Body of pancreas (tissue), 4 donors: ENCODE results near the gene SETBP1. TPM values are rescaled to one million over a fixed set of nuclear protein-coding genes. Genes with fewer than 3 reads are reported as not detected.
A peak's percentile ranks its signal among the peaks of the same experiment; 100 is the strongest.

Experiments
- ATAC-seq: fragments of 150-250 bp; one replicate; pipeline ENCODE4 v1.9.1; 2016
- DNase-seq, 4 donors: peaks; one replicate each; pipeline ENCODE4 v3.0.0-alpha.2; 2019
- H3K27ac ChIP-seq, 4 donors: fragments of 200-600 bp; sonication (generic); 1 replicate in 3 of 4; 2 replicates in 1 of 4; pipeline versions ENCODE4 v1.5.1 to v1.6.1; 2016 to 2019; ENCODE audit warnings: mild to moderate bottlenecking in 1 of 4, mixed read lengths in 1 of 4, moderate library complexity in 1 of 4
- H3K27me3 ChIP-seq, 2 donors: fragments of 200-600 bp; sonication (generic); one replicate each; pipeline ENCODE4 v1.6.0; 2016; ENCODE audit warnings: mild to moderate bottlenecking in 1 of 2
- H3K36me3 ChIP-seq, 2 donors: fragments of 200-600 bp; sonication (generic); replicated peaks in 1 of 2; 2 replicates each; pipeline ENCODE4 v1.5.1; 2016; ENCODE audit warnings: low read depth in 2 of 2; ENCODE audit not compliant: insufficient read depth in 1 of 2
- H3K4me1 ChIP-seq: fragments of 200-600 bp; sonication (generic); one replicate; pipeline ENCODE4 v1.6.0; 2016
- H3K4me3 ChIP-seq, 2 donors: fragments of 200-600 bp; sonication (generic); 1 replicate in 1 of 2; 2 replicates in 1 of 2; pipeline ENCODE4 v1.5.1; 2016 to 2019
- H3K9me3 ChIP-seq, 3 donors: fragments of 200-600 bp; sonication (generic); 1 replicate in 2 of 3; 2 replicates in 1 of 3; pipeline ENCODE4 v1.5.1; 2016
- CTCF ChIP-seq, 7 experiments: fragments of 450-650 bp in 4 of 7; fragments of 200-600 bp in 3 of 7; sonication (generic) in 3 of 7; IDR thresholded peaks; one replicate each; pipeline ENCODE4 v1.5.1; 2016 to 2019; ENCODE audit warnings: antibody characterized with exemption in 7 of 7
- POLR2A ChIP-seq, 3 donors: fragments of 450-650 bp; IDR thresholded peaks; one replicate each; pipeline ENCODE4 v1.6.1; 2016; ENCODE audit warnings: antibody characterized with exemption in 3 of 3, mild to moderate bottlenecking in 2 of 3
- WGBS, 2 donors: methylation state at CpG; one replicate each; pipeline ENCODE4 v1.1.5; 2017; 5-methylcytosine and 5-hydroxymethylcytosine counted together
- intact Hi-C: fragments of 100-400 bp; cut with DNase I; formaldehyde crosslinking; loops from one replicate; pipeline ENCODE4 v1.15.1; 2023
- total RNA-seq, 2 donors: library from RNA; depleted of rRNA; stranded (reverse); fragments of >200 nt; gene quantifications; one replicate each; pipeline ENCODE4 v1.1.0, GENCODE V29; 2016

The SETBP1 gene
- total RNA-seq, 2 donors from 2014 or later = 23.6 to 37.2 TPM

- ATAC-seq = no peak
- Histone ChIP-seq H3K9me3 (no peaks in the 10 kb centered on the region), H3K27me3 (no peaks in the 10 kb centered on the region), H3K27ac (peak overlapping the region in 1 of 4 donors; percentile 31), H3K4me3 (no peak overlapping the region), H3K36me3 (no peaks in the 10 kb centered on the region), H3K4me1 (peaks cover 50% of the 10 kb centered on the region)
- intact Hi-C loops = no loop called here
- TF ChIP-seq CTCF (IDR thresholded peaks at IDR 0.05) (no peak), POLR2A (IDR thresholded peaks at IDR 0.05) (no peak)
- no peak for DNase-seq
- WGBS, 2 donors = 76 to 83% methylated on average over 2 of the region's 2 CpGs
Measured at GRCh38 chr18:44766450-44766849, 85.8 kb downstream of the SETBP1 start.

GRCh38 chr18:44767807-44768206, 87.1 kb downstream of the SETBP1 start:
- WGBS, 2 donors = 85 to 88% methylated on average over 4 of the region's 4 CpGs
- H3K9me3 ChIP-seq = no peaks in the 10 kb centered on the region
- H3K27ac ChIP-seq = no peak overlapping the region
- H3K4me3 ChIP-seq = no peak overlapping the region
- H3K36me3 ChIP-seq = no peaks in the 10 kb centered on the region
- intact Hi-C loops = no loop called here
- TF ChIP-seq CTCF (IDR thresholded peaks at IDR 0.05) = no peak
- no peak for TF ChIP-seq POLR2A (IDR thresholded peaks at IDR 0.05)
- H3K27me3 ChIP-seq = no peaks in the 10 kb centered on the region
- DNase-seq = no peak
- no peak for ATAC-seq
- peaks cover 48% of the 10 kb centered on the region for H3K4me1 ChIP-seq

GRCh38 chr18:44770641-44771040, 90.0 kb downstream of the SETBP1 start:
- no peak for DNase-seq
- H3K27me3 ChIP-seq = no peaks in the 10 kb centered on the region
- WGBS, 2 donors = 93 to 98% methylated on average over 2 of the region's 2 CpGs
- no peaks in the 10 kb centered on the region for H3K36me3 ChIP-seq
- intact Hi-C loops = no loop called here
- no peak for TF ChIP-seq POLR2A (IDR thresholded peaks at IDR 0.05)
- TF ChIP-seq CTCF (IDR thresholded peaks at IDR 0.05) = no peak
- H3K4me3 ChIP-seq = no peak overlapping the region
- H3K27ac ChIP-seq = no peak overlapping the region
- H3K9me3 ChIP-seq = no peaks in the 10 kb centered on the region
- H3K4me1 ChIP-seq = peaks cover 30% of the 10 kb centered on the region
- no peak for ATAC-seq

- Histone ChIP-seq H3K4me3 (no peak overlapping the region), H3K27me3 (no peaks in the 10 kb centered on the region), H3K27ac (peak overlapping the region; percentile 34 to 50 (median 36)), H3K9me3 (no peaks in the 10 kb centered on the region), H3K36me3 (no peaks in the 10 kb centered on the region), H3K4me1 (peaks cover 26% of the 10 kb centered on the region)
- ATAC-seq (peak; percentile 22), DNase-seq (peak in 1 of 4 donors; percentile 16)
- TF ChIP-seq POLR2A (IDR thresholded peaks at IDR 0.05) (no peak), CTCF (IDR thresholded peaks at IDR 0.05) (no peak)
- intact Hi-C loops = no loop called here
- 24 to 34% methylated on average over 5 of the region's 5 CpGs for WGBS, 2 donors
Measured at GRCh38 chr18:44771572-44771955, 90.9 kb downstream of the SETBP1 start.
